Islet of Langerhans (tissue), 1 donor: ENCODE data around the gene NFE2.

Source experiments
- FAIRE-seq: peaks from one replicate; lab custom pipeline; 2011; peaks lifted over from hg19 to GRCh38; lab: Jason Lieb, UNC

The NFE2 gene

DNA sequence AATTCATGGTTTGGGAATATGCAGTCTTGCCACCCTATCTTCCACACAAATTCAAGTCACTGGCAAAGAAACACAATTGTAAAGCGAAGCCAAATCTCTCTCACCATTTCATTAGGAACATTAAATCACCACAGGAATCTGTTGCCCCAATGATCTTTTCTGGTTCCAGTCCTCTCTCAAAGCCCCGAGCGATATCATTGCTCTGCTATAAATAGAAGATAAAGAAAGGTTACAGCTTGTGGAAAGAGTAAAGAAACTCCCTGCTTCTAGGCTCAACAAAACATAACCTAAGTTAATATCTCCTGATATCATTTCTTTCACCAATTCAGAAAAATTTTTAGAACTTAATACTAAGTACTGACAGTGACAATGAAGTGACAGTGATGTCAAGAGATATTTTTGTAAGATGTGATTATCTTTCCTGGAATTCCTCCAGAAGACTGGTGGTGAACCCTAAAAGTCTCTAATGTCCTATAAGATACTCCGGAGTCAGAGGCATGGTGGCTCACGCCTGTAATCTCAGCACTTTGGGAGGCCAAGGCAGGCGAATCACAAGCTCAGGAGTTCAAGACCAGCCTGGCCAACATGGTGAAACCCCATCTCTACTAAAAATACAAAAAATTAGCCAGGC, 54.7 kb downstream of the NFE2 start:
- FAIRE-seq, result no peak
